ENCODE data around the gene NSD2. TPM values are rescaled to one million over a fixed set of nuclear protein-coding genes. Genes with fewer than 3 reads are reported as not detected.

Gene NSD2
- total and polyA plus RNA-seq, 9 of the 15 experiments (the other 6 are each of a cell fraction or from before 2014, with no cell fraction given), result 6.4 to 126 (median 58.8) TPM

- no peak for TF ChIP-seq ID3 (CRISPR knock-in tag; IDR thresholded peaks at IDR 0.05)
- no peak for TF ChIP-seq ID3 (tag; IDR thresholded peaks at IDR 0.05)
- TF ChIP-seq, protein P1, sequence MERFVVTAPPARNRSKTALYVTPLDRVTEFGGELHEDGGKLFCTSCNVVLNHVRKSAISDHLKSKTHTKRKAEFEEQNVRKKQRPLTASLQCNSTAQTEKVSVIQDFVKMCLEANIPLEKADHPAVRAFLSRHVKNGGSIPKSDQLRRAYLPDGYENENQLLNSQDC (CRISPR knock-in tag; IDR thresholded peaks at IDR 0.05), result no peak
- TF ChIP-seq DMBX1 (CRISPR knock-in tag; IDR thresholded peaks at IDR 0.05; ENCODE audit: borderline replicate concordance), result no peak
- TF ChIP-seq ZNF318 (IDR thresholded peaks at IDR 0.05; ENCODE audit: borderline replicate concordance in 1 of 2, low read depth in 1 of 2), result no peak
- TF ChIP-seq BRF1 (IDR thresholded peaks at IDR 0.05; ENCODE audit: borderline replicate concordance, extremely low read depth, insufficient read length), result no peak
- no peak for TF ChIP-seq ETV5 (CRISPR knock-in tag; IDR thresholded peaks at IDR 0.05; ENCODE audit: low read depth)
- 0 out of 2 replicates have a peak, but pooled peaks have one; percentile 14 for TF ChIP-seq CBX1 (IDR thresholded peaks at IDR 0.05; ENCODE audit: low read depth)
- TF ChIP-seq DACH1 (IDR thresholded peaks at IDR 0.05; ENCODE audit: partially characterized antibody), result peak; percentile 33
- TF ChIP-seq ZNF592 (IDR thresholded peaks at IDR 0.05), result 0 out of 2 replicates have a peak, but pooled peaks have one; percentile 15
- no peak for TF ChIP-seq POLR2H (tag; IDR thresholded peaks at IDR 0.05; ENCODE audit: low read depth)
- TF ChIP-seq FOXA1 (IDR thresholded peaks at IDR 0.05; ENCODE audit: borderline replicate concordance), result no peak
- no peak for TF ChIP-seq RAD51 (IDR thresholded peaks at IDR 0.05; ENCODE audit: borderline replicate concordance, low read depth)
- TF ChIP-seq ZNF347 (CRISPR knock-in tag; IDR thresholded peaks at IDR 0.05; ENCODE audit: low read depth), result no peak
- TF ChIP-seq, protein P2, sequence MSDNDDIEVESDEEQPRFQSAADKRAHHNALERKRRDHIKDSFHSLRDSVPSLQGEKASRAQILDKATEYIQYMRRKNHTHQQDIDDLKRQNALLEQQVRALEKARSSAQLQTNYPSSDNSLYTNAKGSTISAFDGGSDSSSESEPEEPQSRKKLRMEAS (CRISPR knock-in tag; IDR thresholded peaks at IDR 0.05), result peak; percentile 69
Measured at GRCh38 chr4:1883583-1883982, 12.4 kb downstream of the NSD2 start (continued).

Data from K562 (cell line).